GM21786 (cell line): ENCODE results near the gene OR4C13.
"Not testable (repeated sequence)": the region's sequence is repeated elsewhere in the genome, so short reads cannot be mapped to it uniquely, and the experiment has no call there.

Experiments
- ATAC-seq: cut with Tn5 transposase; IDR thresholded peaks from one replicate; pipeline ENCODE4 v1.9.1; 2021; ENCODE audit not compliant: unreplicated experiment

OR4C13 gene

DNA sequence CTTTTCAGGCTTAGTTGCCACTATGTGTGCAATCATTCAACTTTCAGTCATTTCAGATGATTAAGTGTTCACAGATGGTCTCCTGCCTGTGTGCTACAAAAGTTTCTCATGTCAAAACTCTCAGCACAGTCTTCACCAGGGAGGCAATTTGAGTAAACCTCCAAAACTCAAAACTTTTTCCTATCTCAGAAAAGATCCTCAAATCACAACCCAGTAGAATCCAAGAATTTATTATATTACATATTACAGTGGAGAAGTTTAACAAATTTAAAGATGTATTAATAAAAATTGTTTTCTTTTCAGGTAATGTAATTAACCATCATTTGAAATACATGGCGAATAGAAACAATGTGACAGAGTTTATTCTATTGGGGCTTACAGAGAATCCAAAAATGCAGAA is at the start of gene OR4C13:
TSS of gene OR4C13 (plus strand) at position 301 of the 400 bp plus-strand sequence. CDS start at position 333, 32 bp downstream.
- no peak for ATAC-seq

DNA sequence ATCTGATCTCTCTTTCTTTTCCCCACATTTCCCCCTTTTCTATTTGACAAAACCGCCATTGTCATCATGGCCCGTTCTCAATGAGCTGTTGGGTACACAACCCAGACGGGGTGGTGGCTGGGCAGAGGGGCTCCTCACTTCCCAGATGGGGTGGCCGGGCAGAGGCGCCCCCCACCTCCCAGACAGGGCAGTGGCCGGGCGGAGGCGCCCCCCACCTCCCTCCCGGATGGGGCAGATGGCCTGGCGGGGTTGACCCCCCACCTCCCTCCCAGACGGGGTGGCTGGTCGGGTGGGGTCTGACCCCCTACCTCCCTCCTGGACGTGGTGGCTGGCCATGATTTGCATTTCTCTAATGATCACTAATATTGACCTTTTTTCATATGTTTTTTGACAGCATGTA is 40.7 kb upstream of the OR4C13 start:
- ATAC-seq: not testable (repeated sequence)

DNA sequence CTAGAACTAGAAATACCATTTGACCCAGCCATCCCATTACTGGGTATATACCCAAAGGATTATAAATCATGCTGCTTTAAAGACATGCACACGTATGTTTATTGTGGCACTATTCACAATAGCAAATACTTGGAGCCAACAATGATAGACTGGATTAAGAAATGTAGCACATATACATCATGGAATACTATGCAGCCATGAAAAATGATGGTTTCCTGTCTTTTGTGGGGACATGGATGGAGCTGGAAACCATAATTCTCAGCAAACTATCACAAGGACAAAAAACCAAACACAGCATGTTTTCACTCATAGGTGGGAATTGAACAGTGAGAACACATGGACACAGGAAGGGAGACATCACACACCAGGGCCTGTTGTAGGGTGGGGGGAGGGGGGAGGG is 3.5 kb upstream of the OR4C13 start:
- not testable (repeated sequence) for ATAC-seq

DNA sequence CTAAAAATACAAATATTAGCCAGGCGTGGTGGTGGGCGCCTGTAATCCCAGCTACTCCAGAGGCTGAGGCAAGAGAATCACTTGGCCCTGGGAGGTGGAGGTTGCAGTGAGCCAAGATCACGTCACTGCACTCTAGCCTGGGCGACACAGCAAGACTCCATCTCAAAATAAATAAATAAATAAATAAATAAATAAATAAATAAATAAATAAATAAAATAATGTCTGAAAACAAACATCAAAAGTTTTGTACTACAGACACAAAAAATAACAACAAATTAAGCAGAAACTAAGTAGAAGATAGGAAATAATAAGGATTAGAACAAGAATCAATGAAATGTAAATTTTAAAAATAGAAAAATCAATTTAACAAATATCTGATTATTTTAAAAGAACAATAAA is 21.2 kb downstream of the OR4C13 start:
- ATAC-seq: not testable (repeated sequence)

DNA sequence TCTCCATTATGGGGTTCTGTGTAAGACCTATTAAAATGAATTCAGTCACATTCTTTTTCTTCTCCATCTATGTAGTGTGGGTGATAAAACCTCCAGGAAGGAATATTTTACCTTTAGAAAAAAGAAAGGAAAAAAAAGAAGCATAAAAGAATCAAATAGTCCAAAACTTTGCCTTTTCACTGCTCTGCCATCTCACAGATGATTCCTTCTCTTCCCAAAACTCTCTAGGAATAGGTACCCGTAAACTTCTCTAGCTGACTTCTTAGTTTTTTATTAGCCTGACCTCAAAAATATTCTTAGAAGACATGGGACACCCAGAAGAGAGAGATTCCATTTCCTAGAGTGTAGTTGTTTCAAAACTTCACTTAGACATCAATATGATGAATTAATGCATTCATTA is 30.2 kb downstream of the OR4C13 start, which contains the start of gene OR4C12:
TSS of gene OR4C12 (minus strand) at position 101 of the 400 bp plus-strand sequence. CDS start at position 67, 34 bp downstream.
- not testable (repeated sequence) for ATAC-seq

DNA sequence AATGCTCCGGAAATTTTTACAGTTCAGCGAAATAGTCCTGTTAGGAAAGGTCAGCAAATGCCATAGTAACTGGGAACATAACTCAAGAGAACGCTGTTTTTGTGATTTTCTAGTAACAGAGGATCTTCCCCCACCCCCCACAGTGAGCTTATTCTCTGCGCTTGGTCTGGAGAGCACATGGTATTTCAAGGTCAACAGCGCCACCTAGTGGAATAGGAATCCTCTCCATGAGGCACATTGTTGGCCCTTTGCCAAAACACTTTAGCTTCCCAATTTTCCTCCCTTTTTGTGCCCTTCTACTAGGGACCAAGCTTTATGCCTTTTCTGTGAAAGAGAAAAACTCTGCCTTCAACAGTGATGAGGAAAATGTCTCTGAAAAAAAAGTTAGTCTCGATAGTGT is 43.4 kb downstream of the OR4C13 start:
- ATAC-seq: no peak
